Thoracic aorta (tissue), 2 donors: ENCODE results near the gene MYCBPAP. TPM values are rescaled to one million over a fixed set of nuclear protein-coding genes. Genes with fewer than 3 reads are reported as not detected.

ENCODE experiments used
- ATAC-seq: fragments of 150-250 bp; one replicate; pipeline ENCODE4 v1.8.0; 2017; ENCODE audit warnings: low read depth; ENCODE audit not compliant: insufficient number of reproducible peaks, low FRiP score
- DNase-seq: peaks from one replicate; pipeline ENCODE4 v3.0.0-alpha.2; 2020; ENCODE audit warnings: low spot score
- H3K27ac ChIP-seq, 2 donors: fragments of 200-600 bp; sonication (generic); 1 replicate in 1 of 2; 2 replicates in 1 of 2; pipeline ENCODE4 v1.5.1; 2016; ENCODE audit warnings: mild to moderate bottlenecking in 2 of 2, moderate library complexity in 2 of 2
- H3K27me3 ChIP-seq: fragments of 200-600 bp; sonication (generic); replicated peaks from 2 replicates; pipeline ENCODE4 v1.6.0; 2016; ENCODE audit warnings: mild to moderate bottlenecking; ENCODE audit not compliant: insufficient read depth
- H3K36me3 ChIP-seq: fragments of 200-600 bp; sonication (generic); one replicate; pipeline ENCODE4 v1.5.1; 2016
- H3K4me1 ChIP-seq, 2 donors: fragments of 200-600 bp; sonication (generic); 1 replicate in 1 of 2; 2 replicates in 1 of 2; pipeline versions ENCODE4 v1.5.1 to v1.6.0; 2016; ENCODE audit warnings: low read depth in 2 of 2, mild to moderate bottlenecking in 1 of 2; ENCODE audit not compliant: control insufficient read depth in 1 of 2
- H3K4me3 ChIP-seq: fragments of 200-600 bp; sonication (generic); 2 replicates; pipeline ENCODE4 v1.5.1; 2016; ENCODE audit warnings: mild to moderate bottlenecking
- H3K9me3 ChIP-seq: fragments of 200-600 bp; sonication (generic); 2 replicates; pipeline ENCODE4 v1.5.1; 2016
- CTCF ChIP-seq: fragments of 200-600 bp; sonication (generic); IDR thresholded peaks from one replicate; pipeline ENCODE4 v1.5.1; 2019; ENCODE audit warnings: antibody characterized with exemption
- total RNA-seq, 2 donors: library from RNA; depleted of rRNA; stranded (reverse); fragments of >200 nt; gene quantifications; one replicate each; pipeline versions ENCODE4 v1.1.0 to v1.2.3, GENCODE V29; 2016

MYCBPAP gene
- total RNA-seq, 2 donors from 2014 or later: 0.56 to 0.68 TPM

GRCh38 chr17:50461550-50462132, 46.6 kb upstream of the MYCBPAP start:
- DNase-seq: no peak
- Histone ChIP-seq H3K9me3 (no peaks in the 10 kb centered on the region), H3K36me3 (no peaks in the 10 kb centered on the region), H3K4me3 (no peak overlapping the region), H3K27me3 (no peaks in the 10 kb centered on the region), H3K4me1 (no peaks in the 10 kb centered on the region), H3K27ac (no peak overlapping the region)
- no peak for TF ChIP-seq CTCF
- no peak for ATAC-seq

- Histone ChIP-seq H3K27me3 (no peaks in the 10 kb centered on the region), H3K9me3 (no peaks in the 10 kb centered on the region), H3K27ac (no peak overlapping the region), H3K36me3 (no peaks in the 10 kb centered on the region), H3K4me3 (no peak overlapping the region), H3K4me1 (no peaks in the 10 kb centered on the region)
- no peak for DNase-seq
- TF ChIP-seq CTCF: no peak
- no peak for ATAC-seq
Measured at GRCh38 chr17:50462446-50462845, 45.8 kb upstream of the MYCBPAP start.

- TF ChIP-seq CTCF: no peak
- Histone ChIP-seq H3K27me3 (no peaks in the 10 kb centered on the region), H3K36me3 (no peaks in the 10 kb centered on the region), H3K9me3 (no peaks in the 10 kb centered on the region), H3K27ac (no peak overlapping the region), H3K4me1 (peaks cover 10 to 12% of the 10 kb centered on the region in 2 donors), H3K4me3 (no peak overlapping the region)
- no peak for DNase-seq
- ATAC-seq: no peak
Measured at GRCh38 chr17:50464121-50464520, 44.1 kb upstream of the MYCBPAP start.

GRCh38 chr17:50464736-50465135, 43.5 kb upstream of the MYCBPAP start:
- DNase-seq (no peak), ATAC-seq (no peak)
- H3K4me3 ChIP-seq: no peak overlapping the region
- H3K27ac ChIP-seq: no peak overlapping the region
- no peak for TF ChIP-seq CTCF
- H3K4me1 ChIP-seq: peaks cover 12 to 13% of the 10 kb centered on the region in 2 donors
- no peaks in the 10 kb centered on the region for H3K9me3 ChIP-seq
- H3K27me3 ChIP-seq: no peaks in the 10 kb centered on the region
- no peaks in the 10 kb centered on the region for H3K36me3 ChIP-seq

GRCh38 chr17:50465171-50465570, 43.1 kb upstream of the MYCBPAP start:
- no peaks in the 10 kb centered on the region for H3K9me3 ChIP-seq
- no peaks in the 10 kb centered on the region for H3K36me3 ChIP-seq
- no peak overlapping the region for H3K27ac ChIP-seq
- TF ChIP-seq CTCF: no peak
- no peak for DNase-seq
- ATAC-seq: no peak
- H3K4me3 ChIP-seq: no peak overlapping the region
- H3K4me1 ChIP-seq: peaks cover 12 to 13% of the 10 kb centered on the region in 2 donors
- H3K27me3 ChIP-seq: no peaks in the 10 kb centered on the region
